SK-N-SH (cell line): ENCODE data around the gene RAB17. TPM values are rescaled to one million over a fixed set of nuclear protein-coding genes. Genes with fewer than 3 reads are reported as not detected.

Experiments
- CTCF ChIA-PET: fragments of 300-600, 350-600 bp; formaldehyde crosslinking; extraction: SDS; loops from one replicate; lab custom pipeline; 2021; lab: Yijun Ruan, JAX
- POLR2A ChIA-PET: fragments of 350-600 bp; sonication (Branson Sonifier 250); formaldehyde crosslinking; extraction: SDS; loops from one replicate; lab custom pipeline; 2020; ENCODE audit warnings: antibody characterized with exemption, inconsistent platforms; lab: Yijun Ruan, JAX
- DNase-seq: peaks from one replicate; pipeline ENCODE4 v3.0.0; 2012
- H2AFZ ChIP-seq: fragments of 200-600 bp; sonication (generic); 2 replicates; pipeline ENCODE4 v1.8.1; 2016; ENCODE audit warnings: antibody characterized with exemption, mild to moderate bottlenecking, low read depth
- H3F3A ChIP-seq: fragments of 200-600 bp; sonication (generic); replicated peaks from 2 replicates; pipeline ENCODE3; 2016; ENCODE audit warnings: antibody characterized with exemption, mild to moderate bottlenecking; ENCODE audit not compliant: insufficient read depth
- H3K27ac ChIP-seq, 2 experiments: fragments of 200-500 bp in 1 of 2; fragments of 200-600 bp in 1 of 2; sonication (Bioruptor generic) in 1 of 2; sonication (generic), shearing (Covaris generic) in 1 of 2; 2 replicates each; pipeline versions ENCODE4 v1.5.1 to v1.6.1; 2014 to 2016; ENCODE audit warnings: low read depth in 2 of 2, inconsistent platforms in 1 of 2, low read length in 1 of 2, mild to moderate bottlenecking in 1 of 2, mixed read lengths in 1 of 2
- H3K27me3 ChIP-seq: fragments of 200-600 bp; sonication (generic), shearing (Covaris generic); 2 replicates; pipeline ENCODE4 v1.6.1; 2016; ENCODE audit warnings: mixed run types; ENCODE audit not compliant: insufficient read depth
- H3K36me3 ChIP-seq, 2 experiments: fragments of 200-500 bp in 1 of 2; fragments of 200-600 bp in 1 of 2; sonication (Bioruptor generic) in 1 of 2; sonication (generic) in 1 of 2; replicated peaks in 1 of 2; 2 replicates each; pipeline versions ENCODE3 to v1.5.1; 2014 to 2016; ENCODE audit warnings: low read length in 1 of 2, mild to moderate bottlenecking in 1 of 2; ENCODE audit not compliant: insufficient read depth in 2 of 2, control insufficient read depth in 1 of 2
- H3K4me1 ChIP-seq, 2 experiments: fragments of 200-500 bp in 1 of 2; fragments of 200-600 bp in 1 of 2; sonication (Bioruptor generic) in 1 of 2; sonication (generic), shearing (Covaris generic) in 1 of 2; 2 replicates each; pipeline versions ENCODE4 v1.5.1 to v1.6.1; 2014 to 2016; ENCODE audit warnings: low read depth in 1 of 2, low read length in 1 of 2, mixed run types in 1 of 2; ENCODE audit not compliant: insufficient read depth in 2 of 2, control insufficient read depth in 1 of 2
- H3K4me2 ChIP-seq: fragments of 200-600 bp; sonication (generic), shearing (Covaris generic); 2 replicates; pipeline ENCODE4 v1.6.1; 2017; ENCODE audit warnings: mixed run types
- H3K4me3 ChIP-seq, 2 experiments: fragments of 200-500 bp in 1 of 2; fragments of 200-600 bp in 1 of 2; sonication (Bioruptor generic) in 1 of 2; sonication (generic), shearing (Covaris generic) in 1 of 2; 2 replicates each; pipeline versions ENCODE4 v1.5.1 to v1.8.1; 2014 to 2016; ENCODE audit warnings: low read depth in 2 of 2, inconsistent platforms in 1 of 2, low read length in 1 of 2, mild to moderate bottlenecking in 1 of 2, mixed read lengths in 1 of 2, moderate library complexity in 1 of 2
- H3K79me2 ChIP-seq: fragments of 200-600 bp; sonication (generic); 2 replicates; pipeline ENCODE4 v1.8.1; 2017; ENCODE audit warnings: mild to moderate bottlenecking; ENCODE audit not compliant: insufficient read depth
- H3K9ac ChIP-seq: fragments of 200-600 bp; sonication (generic); 2 replicates; pipeline ENCODE4 v1.6.1; 2017; ENCODE audit warnings: mixed run types
- H3K9me2 ChIP-seq: fragments of 200-600 bp; sonication (generic); 2 replicates; pipeline ENCODE4 v1.6.1; 2017; ENCODE audit warnings: mixed run types
- H3K9me3 ChIP-seq: fragments of 200-600 bp; sonication (generic); 2 replicates; pipeline ENCODE4 v1.6.1; 2017; ENCODE audit warnings: mixed run types, mild to moderate bottlenecking, moderate library complexity
- H4K20me1 ChIP-seq: fragments of 200-600 bp; sonication (generic); 2 replicates; pipeline ENCODE4 v1.6.1; 2017; ENCODE audit warnings: mild to moderate bottlenecking, mixed run types; ENCODE audit not compliant: insufficient read depth
- CHD2 ChIP-seq: fragments of 150-350 bp; IDR thresholded peaks from 2 replicates; pipeline ENCODE4 v1.6.1; 2018; ENCODE audit warnings: low read length; ENCODE audit not compliant: partially characterized antibody
- ELF1 ChIP-seq: IDR thresholded peaks from 2 replicates; pipeline ENCODE4 v1.4.0; 2012
- EP300 ChIP-seq, 2 experiments: IDR thresholded peaks; 2 replicates each; pipeline versions ENCODE4 v1.4.0 to v1.6.1; 2012; ENCODE audit warnings: borderline replicate concordance in 1 of 2, low read depth in 1 of 2, low read length in 1 of 2
- FOXJ3 ChIP-seq: sonication (generic); formaldehyde crosslinking; IDR thresholded peaks from 2 replicates; pipeline ENCODE4 v1.5.1; 2020; ENCODE audit warnings: mild to moderate bottlenecking, missing genetic modification reagents
- GABPA ChIP-seq: IDR thresholded peaks from 2 replicates; pipeline ENCODE4 v1.4.0; 2012; ENCODE audit warnings: low read depth, mild to moderate bottlenecking
- GATA2 ChIP-seq: sonication (generic); formaldehyde crosslinking; IDR thresholded peaks from 2 replicates; pipeline ENCODE4 v1.5.0; 2020; ENCODE audit warnings: mild to moderate bottlenecking, missing genetic modification reagents
- JUND ChIP-seq: IDR thresholded peaks from 2 replicates; pipeline ENCODE4 v1.4.0; 2012
- POLR2AphosphoS5 ChIP-seq: IDR thresholded peaks from 2 replicates; pipeline ENCODE4 v1.6.1; 2012; ENCODE audit warnings: low read depth, low read length
- REST ChIP-seq: IDR thresholded peaks from 2 replicates; pipeline ENCODE4 v1.6.1; 2012; ENCODE audit warnings: mild to moderate bottlenecking, low read depth, low read length, moderate library complexity
- RFX5 ChIP-seq: IDR thresholded peaks from 2 replicates; pipeline ENCODE4 v1.6.1; 2012; ENCODE audit warnings: mild to moderate bottlenecking, improper control_type of control experiment, low read length
- RXRA ChIP-seq: IDR thresholded peaks from 2 replicates; pipeline ENCODE4 v1.4.0; 2012; ENCODE audit warnings: low read depth, mild to moderate bottlenecking, borderline replicate concordance
- TAF1 ChIP-seq: IDR thresholded peaks from 2 replicates; pipeline ENCODE4 v1.6.1; 2012; ENCODE audit warnings: low read depth, mild to moderate bottlenecking, low read length, moderate library complexity, borderline replicate concordance
- TEAD4 ChIP-seq: IDR thresholded peaks from 2 replicates; pipeline ENCODE4 v1.4.0; 2012; ENCODE audit warnings: mild to moderate bottlenecking, borderline replicate concordance; ENCODE audit not compliant: insufficient read depth
- YY1 ChIP-seq: IDR thresholded peaks from 2 replicates; pipeline ENCODE4 v1.4.0; 2012; ENCODE audit warnings: low read depth, mild to moderate bottlenecking
- WGBS: methylation state at CpG from one replicate; pipeline ENCODE4 v1.1.6; 2017; ENCODE audit warnings: low lambda C conversion rate; 5-methylcytosine and 5-hydroxymethylcytosine counted together
- polyA plus RNA-seq, 3 experiments: library from polyadenylated mRNA; depleted of rRNA; stranded (reverse); fragments of >200 nt; gene quantifications; 2 replicates each; pipeline ENCODE4 v1.2.3, GENCODE V29; 2012
- TF ChIP-seq, protein P1 (sequence below): fragments of 200-600 bp; sonication (generic); IDR thresholded peaks from 2 replicates; pipeline ENCODE4 v1.6.1; 2017; ENCODE audit warnings: antibody characterized with exemption, mild to moderate bottlenecking, moderate library complexity
- TF ChIP-seq, protein P2 (sequence below): IDR thresholded peaks from 2 replicates; pipeline ENCODE4 v1.4.0; 2012; ENCODE audit warnings: low read depth
- TF ChIP-seq, protein P3 (sequence below): IDR thresholded peaks from 2 replicates; pipeline ENCODE4 v1.4.0; 2012; ENCODE audit warnings: low read depth, borderline replicate concordance

Gene RAB17
- polyA plus RNA-seq, 1 of the 3 experiments (the other 2 are of a cell fraction) = 0.10 TPM

DNA sequence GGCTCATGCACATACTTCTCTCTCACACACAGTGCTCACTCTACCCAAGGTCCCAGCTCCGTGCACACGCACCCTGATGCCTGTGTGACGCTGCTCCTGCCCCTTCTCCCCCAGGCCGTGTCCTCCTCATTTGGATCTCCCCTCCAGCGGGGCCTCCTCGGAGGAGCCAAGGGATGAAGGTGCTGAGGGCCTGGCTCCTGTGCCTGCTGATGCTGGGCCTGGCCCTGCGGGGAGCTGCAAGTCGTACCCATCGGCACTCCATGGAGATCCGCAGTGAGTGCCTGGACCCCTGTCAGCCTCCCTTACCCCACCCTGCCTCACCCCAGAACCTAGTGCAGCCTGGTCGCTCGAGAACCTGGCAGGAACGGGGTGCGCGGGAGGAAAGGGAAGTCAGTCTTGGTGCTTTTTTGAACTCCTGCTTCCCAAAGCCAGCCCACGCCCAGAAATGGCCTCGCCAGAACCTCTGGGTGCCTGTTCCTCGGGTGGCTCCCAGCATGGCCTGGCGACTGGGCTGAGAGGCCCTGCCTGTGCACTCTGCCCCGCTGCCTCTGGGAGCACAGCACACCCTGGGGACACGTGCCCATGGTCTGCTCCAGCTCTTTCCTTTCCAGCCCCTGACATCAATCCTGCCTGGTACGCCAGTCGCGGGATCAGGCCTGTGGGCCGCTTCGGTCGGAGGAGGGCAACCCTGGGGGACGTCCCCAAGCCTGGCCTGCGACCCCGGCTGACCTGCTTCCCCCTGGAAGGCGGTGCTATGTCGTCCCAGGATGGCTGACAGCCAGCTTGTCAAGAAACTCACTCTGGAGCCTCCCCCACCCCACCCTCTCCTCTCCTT lies 23.9 kb downstream of the RAB17 start, which contains the start of gene PRLH:
Gene PRLH, plus strand, starts transcription at position 174 of the 835 bp plus-strand sequence. Its CDS starts 0 bp downstream, at position 174.
- Histone ChIP-seq H4K20me1 (no peaks in the 10 kb centered on the region), H3K4me3 (no peak within 1 kb of the TSS), H3K79me2 (no peaks in the 10 kb centered on the region), H3K36me3 (no peaks in the 10 kb centered on the region), H3K9me3 (no peaks in the 10 kb centered on the region), H3K27me3 (no peaks in the 10 kb centered on the region), H3K9ac (no peak within 1 kb of the TSS), H3F3A (no peaks in the 10 kb centered on the region), H2AFZ (no peak within 1 kb of the TSS), H3K4me1 (no peaks in the 10 kb centered on the region; a peak in 1 of 4 replicates), H3K27ac (no peak within 1 kb of the TSS), H3K4me2 (no peak within 1 kb of the TSS), H3K9me2 (no peaks in the 10 kb centered on the region)
- CTCF ChIA-PET = interaction anchor here (1.5 to 3.6 kb wide), 2 partner anchors 54 to 179 kb away, joined by 5 to 14 read pairs; no protein-coding TSS in a partner anchor
- DNase-seq = no peak
- POLR2A ChIA-PET = no interaction called here
- 83% methylated on average over 20 of the region's 32 CpGs for WGBS
- no peak for TF ChIP-seq FOXJ3 (CRISPR knock-in tag)
- TF ChIP-seq RFX5 = no peak
- TF ChIP-seq, protein P1, sequence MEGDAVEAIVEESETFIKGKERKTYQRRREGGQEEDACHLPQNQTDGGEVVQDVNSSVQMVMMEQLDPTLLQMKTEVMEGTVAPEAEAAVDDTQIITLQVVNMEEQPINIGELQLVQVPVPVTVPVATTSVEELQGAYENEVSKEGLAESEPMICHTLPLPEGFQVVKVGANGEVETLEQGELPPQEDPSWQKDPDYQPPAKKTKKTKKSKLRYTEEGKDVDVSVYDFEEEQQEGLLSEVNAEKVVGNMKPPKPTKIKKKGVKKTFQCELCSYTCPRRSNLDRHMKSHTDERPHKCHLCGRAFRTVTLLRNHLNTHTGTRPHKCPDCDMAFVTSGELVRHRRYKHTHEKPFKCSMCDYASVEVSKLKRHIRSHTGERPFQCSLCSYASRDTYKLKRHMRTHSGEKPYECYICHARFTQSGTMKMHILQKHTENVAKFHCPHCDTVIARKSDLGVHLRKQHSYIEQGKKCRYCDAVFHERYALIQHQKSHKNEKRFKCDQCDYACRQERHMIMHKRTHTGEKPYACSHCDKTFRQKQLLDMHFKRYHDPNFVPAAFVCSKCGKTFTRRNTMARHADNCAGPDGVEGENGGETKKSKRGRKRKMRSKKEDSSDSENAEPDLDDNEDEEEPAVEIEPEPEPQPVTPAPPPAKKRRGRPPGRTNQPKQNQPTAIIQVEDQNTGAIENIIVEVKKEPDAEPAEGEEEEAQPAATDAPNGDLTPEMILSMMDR = no peak
- TF ChIP-seq TAF1 = no peak
- TF ChIP-seq, protein P2, sequence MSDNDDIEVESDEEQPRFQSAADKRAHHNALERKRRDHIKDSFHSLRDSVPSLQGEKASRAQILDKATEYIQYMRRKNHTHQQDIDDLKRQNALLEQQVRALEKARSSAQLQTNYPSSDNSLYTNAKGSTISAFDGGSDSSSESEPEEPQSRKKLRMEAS = no peak

GRCh38 chr2:237565974-237566373 lies 24.6 kb downstream of the RAB17 start:
- no peak overlapping the region for H3K9ac ChIP-seq
- no peaks in the 10 kb centered on the region for H3K27me3 ChIP-seq
- ChIA-PET POLR2A (no interaction called here), CTCF (interaction anchor here (3.6 kb wide), 1 partner anchor 53 kb away, joined by 14 read pairs; no protein-coding TSS in a partner anchor)
- H3K4me1 ChIP-seq = no peaks in the 10 kb centered on the region
- H3K79me2 ChIP-seq = no peaks in the 10 kb centered on the region
- no peaks in the 10 kb centered on the region for H3K9me3 ChIP-seq
- H3K27ac ChIP-seq = no peak overlapping the region
- no peak for DNase-seq
- TF ChIP-seq YY1 = no peak
- no peak for TF ChIP-seq GABPA
- TF ChIP-seq FOXJ3 (CRISPR knock-in tag) = no peak
- TF ChIP-seq, protein P2 = no peak
- TF ChIP-seq EP300 (IDR thresholded peaks at IDR 0.05; ENCODE audit: borderline replicate concordance in 1 of 2, low read depth in 1 of 2, low read length in 1 of 2) = no peak
- TF ChIP-seq GATA2 (CRISPR knock-in tag) = no peak
- no peak for TF ChIP-seq JUND
- no peak for TF ChIP-seq CHD2
- no peak for TF ChIP-seq POLR2AphosphoS5
- TF ChIP-seq ELF1 = no peak
- TF ChIP-seq REST = no peak
- TF ChIP-seq, protein P3, sequence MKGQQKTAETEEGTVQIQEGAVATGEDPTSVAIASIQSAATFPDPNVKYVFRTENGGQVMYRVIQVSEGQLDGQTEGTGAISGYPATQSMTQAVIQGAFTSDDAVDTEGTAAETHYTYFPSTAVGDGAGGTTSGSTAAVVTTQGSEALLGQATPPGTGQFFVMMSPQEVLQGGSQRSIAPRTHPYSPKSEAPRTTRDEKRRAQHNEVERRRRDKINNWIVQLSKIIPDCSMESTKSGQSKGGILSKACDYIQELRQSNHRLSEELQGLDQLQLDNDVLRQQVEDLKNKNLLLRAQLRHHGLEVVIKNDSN = no peak
- TF ChIP-seq RXRA = no peak
- TF ChIP-seq TEAD4 = no peak
- H3K9me2 ChIP-seq = no peaks in the 10 kb centered on the region
- H2AFZ ChIP-seq = no peak overlapping the region
- WGBS = 77% methylated on average over 1 of the region's 1 CpG
- H3K36me3 ChIP-seq = no peaks in the 10 kb centered on the region
- no peak overlapping the region for H3K4me2 ChIP-seq
- H3F3A ChIP-seq = no peaks in the 10 kb centered on the region
- no peaks in the 10 kb centered on the region for H4K20me1 ChIP-seq
- no peak overlapping the region for H3K4me3 ChIP-seq
